Osteocyte (in vitro differentiated cells): ENCODE data around the gene ABTB1. TPM values are rescaled to one million over a fixed set of nuclear protein-coding genes. Genes with fewer than 3 reads are reported as not detected.

ENCODE experiments used
- DNase-seq: peaks from one replicate; pipeline ENCODE4 v3.0.0; 2021; ENCODE audit warnings: mixed read lengths; ENCODE audit not compliant: unreplicated experiment; ENCODE audit errors: extremely low spot score
- H3K27ac Mint-ChIP-seq: one replicate; pipeline ENCODE4 v1.8.0; 2021; ENCODE audit warnings: mild to moderate bottlenecking, mixed read lengths; ENCODE audit not compliant: unreplicated experiment
- H3K27me3 Mint-ChIP-seq: one replicate; pipeline ENCODE4 v1.8.0; 2021; ENCODE audit warnings: mixed read lengths; ENCODE audit not compliant: unreplicated experiment
- H3K36me3 Mint-ChIP-seq: one replicate; pipeline ENCODE4 v1.8.0; 2021; ENCODE audit warnings: mixed read lengths; ENCODE audit not compliant: unreplicated experiment
- H3K4me1 Mint-ChIP-seq: one replicate; pipeline ENCODE4 v1.8.0; 2021; ENCODE audit warnings: mixed read lengths; ENCODE audit not compliant: unreplicated experiment
- H3K4me3 Mint-ChIP-seq: one replicate; pipeline ENCODE4 v1.8.0; 2021; ENCODE audit warnings: mild to moderate bottlenecking, moderate library complexity, mixed read lengths; ENCODE audit not compliant: unreplicated experiment
- H3K9me3 Mint-ChIP-seq: one replicate; pipeline ENCODE4 v1.8.0; 2021; ENCODE audit warnings: mixed read lengths; ENCODE audit not compliant: unreplicated experiment
- total RNA-seq: library from RNA; stranded (reverse); gene quantifications from 2 replicates; pipeline ENCODE4 v1.2.1, GENCODE V29; 2021
- TF ChIP-seq, protein P1 (sequence below): fragments of 200-600 bp; sonication (generic); IDR thresholded peaks from 2 replicates; pipeline ENCODE4 v1.5.0; 2021; ENCODE audit warnings: antibody characterized with exemption, mild to moderate bottlenecking, moderate library complexity

The ABTB1 gene
- total RNA-seq, 1 donor from 2014 or later = 73.4 TPM

DNA sequence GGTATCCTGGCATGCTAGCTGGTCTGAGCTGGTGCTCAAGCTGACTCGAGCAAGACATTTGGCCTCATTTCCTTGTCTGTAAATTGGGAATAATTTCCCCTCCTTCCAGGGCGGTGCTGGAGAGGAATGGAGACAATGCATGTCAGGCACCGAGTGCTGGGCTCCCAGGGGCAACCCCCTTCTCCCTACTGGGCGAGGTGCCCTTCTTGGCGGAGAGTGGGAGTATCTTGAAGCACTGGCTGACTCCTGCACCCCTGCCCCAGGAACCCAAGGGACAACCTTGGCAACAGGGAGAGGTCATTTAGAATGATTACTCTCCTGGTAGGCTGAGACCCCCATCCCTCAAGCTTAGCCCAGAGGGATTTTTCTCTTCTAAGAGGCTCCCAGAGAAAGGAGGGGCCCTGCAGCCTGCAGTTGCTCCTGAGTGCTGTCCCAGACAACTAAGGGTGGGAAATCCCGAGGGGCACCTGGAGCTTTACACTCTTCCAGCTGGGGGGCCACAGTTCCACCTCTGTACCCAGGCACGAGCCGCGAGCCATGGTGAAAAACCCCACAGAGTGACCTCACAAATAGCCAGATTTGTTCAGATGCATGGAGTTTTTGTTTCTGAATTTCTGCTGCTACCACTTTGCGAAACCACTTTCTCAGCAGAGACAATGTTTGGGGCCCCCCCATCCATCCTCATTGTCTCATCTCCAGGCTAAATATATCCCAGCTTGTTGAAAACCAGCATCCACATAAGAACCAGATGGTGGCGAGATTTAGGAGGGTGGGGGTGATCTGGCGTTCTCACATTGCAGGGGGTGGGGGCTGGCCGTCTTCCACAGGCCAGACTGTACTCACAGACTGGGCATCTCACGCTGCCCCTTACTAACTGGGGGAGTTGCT is 44.8 kb downstream of the ABTB1 start:
- Mint-ChIP-seq H3K27ac (no peak overlapping the region), H3K27me3 (no peaks in the 10 kb centered on the region), H3K36me3 (peaks cover 30% of the 10 kb centered on the region), H3K9me3 (no peaks in the 10 kb centered on the region), H3K4me1 (peaks cover 16% of the 10 kb centered on the region), H3K4me3 (no peak overlapping the region)
- no peak for DNase-seq
- TF ChIP-seq, protein P1, sequence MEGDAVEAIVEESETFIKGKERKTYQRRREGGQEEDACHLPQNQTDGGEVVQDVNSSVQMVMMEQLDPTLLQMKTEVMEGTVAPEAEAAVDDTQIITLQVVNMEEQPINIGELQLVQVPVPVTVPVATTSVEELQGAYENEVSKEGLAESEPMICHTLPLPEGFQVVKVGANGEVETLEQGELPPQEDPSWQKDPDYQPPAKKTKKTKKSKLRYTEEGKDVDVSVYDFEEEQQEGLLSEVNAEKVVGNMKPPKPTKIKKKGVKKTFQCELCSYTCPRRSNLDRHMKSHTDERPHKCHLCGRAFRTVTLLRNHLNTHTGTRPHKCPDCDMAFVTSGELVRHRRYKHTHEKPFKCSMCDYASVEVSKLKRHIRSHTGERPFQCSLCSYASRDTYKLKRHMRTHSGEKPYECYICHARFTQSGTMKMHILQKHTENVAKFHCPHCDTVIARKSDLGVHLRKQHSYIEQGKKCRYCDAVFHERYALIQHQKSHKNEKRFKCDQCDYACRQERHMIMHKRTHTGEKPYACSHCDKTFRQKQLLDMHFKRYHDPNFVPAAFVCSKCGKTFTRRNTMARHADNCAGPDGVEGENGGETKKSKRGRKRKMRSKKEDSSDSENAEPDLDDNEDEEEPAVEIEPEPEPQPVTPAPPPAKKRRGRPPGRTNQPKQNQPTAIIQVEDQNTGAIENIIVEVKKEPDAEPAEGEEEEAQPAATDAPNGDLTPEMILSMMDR = no peak

DNA sequence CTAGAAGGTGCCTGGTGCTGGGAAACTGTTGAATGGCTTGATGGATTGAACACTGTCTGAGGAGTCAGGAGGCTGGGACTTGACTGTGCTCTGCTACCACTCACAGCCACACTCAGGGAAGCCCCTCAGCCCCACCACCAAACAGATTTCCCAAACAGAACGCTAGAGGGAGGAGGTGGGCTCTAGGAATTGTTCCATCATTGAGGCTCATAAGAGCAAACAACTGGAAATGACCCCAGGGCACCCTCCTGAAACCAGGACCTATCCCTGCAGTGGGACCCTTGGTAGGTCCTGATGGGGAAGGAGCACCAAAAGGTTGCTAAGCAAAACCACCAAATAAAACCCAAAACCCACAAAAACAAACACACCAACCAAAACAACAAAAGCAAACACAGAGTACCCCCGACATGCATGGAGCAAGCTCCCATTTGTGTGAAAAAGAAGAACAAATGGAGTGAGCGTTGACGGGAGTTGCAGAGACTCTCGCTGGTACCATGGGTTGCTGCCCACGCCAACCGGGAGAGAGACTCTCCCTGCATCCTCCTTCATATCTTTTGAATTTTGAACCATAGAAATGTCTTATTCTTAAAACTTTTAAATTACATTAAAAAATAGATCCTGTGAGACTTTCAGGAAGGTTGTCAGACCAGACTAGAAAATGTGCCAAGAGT is 45.6 kb downstream of the ABTB1 start:
- H3K4me1 Mint-ChIP-seq = peaks cover 22% of the 10 kb centered on the region
- H3K4me3 Mint-ChIP-seq = no peak overlapping the region
- peak overlapping the region; percentile 23 for H3K27ac Mint-ChIP-seq
- TF ChIP-seq, protein P1 = no peak
- peaks cover 29% of the 10 kb centered on the region for H3K36me3 Mint-ChIP-seq
- H3K9me3 Mint-ChIP-seq = no peaks in the 10 kb centered on the region
- no peak for DNase-seq
- H3K27me3 Mint-ChIP-seq = no peaks in the 10 kb centered on the region

DNA sequence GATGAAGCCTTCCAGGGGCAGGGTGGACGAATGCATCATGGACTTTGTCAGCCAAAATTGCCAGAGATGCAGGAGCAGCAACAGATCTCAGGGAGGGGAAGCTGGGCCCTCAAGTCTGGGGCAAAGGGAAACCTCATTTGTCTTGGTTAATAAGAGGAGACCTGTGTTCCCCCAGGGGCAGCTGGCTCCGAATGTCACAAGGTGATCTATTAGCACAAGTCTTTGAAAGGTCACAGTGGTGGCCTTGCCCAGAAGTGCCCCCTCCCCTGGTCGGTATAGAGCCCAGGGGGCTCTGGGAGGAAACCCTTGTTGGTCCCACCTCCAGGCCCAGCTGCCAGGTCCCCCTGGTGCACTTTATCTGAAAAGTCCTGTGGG is 46.2 kb downstream of the ABTB1 start:
- Mint-ChIP-seq H3K36me3 (peaks cover 29% of the 10 kb centered on the region), H3K27me3 (no peaks in the 10 kb centered on the region), H3K27ac (no peak overlapping the region), H3K4me1 (peaks cover 22% of the 10 kb centered on the region), H3K9me3 (no peaks in the 10 kb centered on the region), H3K4me3 (no peak overlapping the region)
- no peak for DNase-seq
- TF ChIP-seq, protein P1 = no peak

DNA sequence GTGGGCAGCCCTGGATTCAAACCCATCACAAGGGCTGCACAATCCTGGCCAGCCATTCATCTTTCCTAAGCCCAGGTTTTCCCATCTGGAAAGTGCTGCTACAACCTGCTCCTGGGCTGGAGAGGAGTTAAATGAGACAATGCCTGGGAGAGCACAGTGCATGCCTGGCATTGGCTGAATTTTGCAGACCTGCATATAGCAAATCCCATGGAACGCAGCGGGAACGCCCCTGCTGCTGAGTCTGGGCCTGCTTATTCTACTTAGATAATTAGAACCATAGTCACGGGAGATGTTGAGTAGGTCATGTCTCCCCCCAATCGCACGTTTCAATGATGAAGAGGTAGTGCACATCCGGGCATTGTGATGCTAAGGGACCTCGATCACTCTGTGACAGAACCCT is 46.6 kb downstream of the ABTB1 start:
- H3K9me3 Mint-ChIP-seq = no peaks in the 10 kb centered on the region
- no peak for DNase-seq
- H3K36me3 Mint-ChIP-seq = peaks cover 32% of the 10 kb centered on the region
- TF ChIP-seq, protein P1 = no peak
- H3K27me3 Mint-ChIP-seq = no peaks in the 10 kb centered on the region
- H3K27ac Mint-ChIP-seq = no peak overlapping the region
- H3K4me1 Mint-ChIP-seq = peaks cover 17% of the 10 kb centered on the region
- no peak overlapping the region for H3K4me3 Mint-ChIP-seq

DNA sequence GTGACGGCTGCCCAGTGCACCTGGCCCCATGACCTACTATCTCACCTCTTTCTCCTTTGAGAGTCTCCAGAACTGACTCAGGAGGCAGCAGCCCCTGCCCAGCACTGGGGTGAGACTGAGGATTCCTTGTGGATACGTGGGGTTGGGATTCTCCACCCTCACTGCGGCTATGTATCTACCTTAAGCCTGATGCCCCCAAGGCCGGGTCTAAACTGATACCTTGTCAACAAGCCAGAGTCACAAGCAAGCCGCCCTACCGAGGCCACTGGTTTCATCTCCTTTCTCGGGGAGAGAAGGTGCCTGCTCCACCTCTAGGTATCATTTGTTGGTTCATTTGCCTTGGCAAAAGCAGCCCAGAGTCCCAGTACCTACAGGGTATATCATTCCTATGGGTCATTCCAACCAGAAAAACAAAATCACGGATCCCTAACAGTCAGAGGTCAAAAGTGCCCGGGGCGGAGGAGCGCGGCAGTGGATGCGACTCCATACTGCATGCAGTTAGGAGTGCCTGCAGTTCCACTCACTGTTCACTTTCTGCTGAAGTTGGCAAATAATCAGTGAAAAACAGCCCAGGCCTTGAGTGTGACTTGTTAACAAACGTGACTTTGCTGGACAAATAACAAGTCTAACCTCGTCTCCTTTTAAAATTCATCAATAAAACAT is 47.5 kb downstream of the ABTB1 start:
- H3K36me3 Mint-ChIP-seq = peaks cover 33% of the 10 kb centered on the region
- no peak for DNase-seq
- no peaks in the 10 kb centered on the region for H3K9me3 Mint-ChIP-seq
- no peaks in the 10 kb centered on the region for H3K27me3 Mint-ChIP-seq
- H3K27ac Mint-ChIP-seq = peak overlapping the region; percentile 13
- no peak overlapping the region for H3K4me3 Mint-ChIP-seq
- TF ChIP-seq, protein P1 = no peak
- peaks cover 19% of the 10 kb centered on the region for H3K4me1 Mint-ChIP-seq
